Measurements from ENCODE around the gene IL1F10. TPM values are rescaled to one million over a fixed set of nuclear protein-coding genes. Genes with fewer than 3 reads are reported as not detected.

Gene IL1F10
- polyA plus RNA-seq, 6 donors from 2014 or later, result not detected

Other genes starting within 250 kb of the IL1F10 start
- under 1 TPM in 2 of 6 donors, not detected in 4; 0.35 to 0.37 TPM for gene IL1B, start 231.2 kb upstream of the IL1F10 start, polyA plus RNA-seq (ENCODE audit: low read depth in 6 of 6)
- not detected for gene IL37, start 156.8 kb upstream of the IL1F10 start, polyA plus RNA-seq (ENCODE audit: low read depth in 6 of 6)
- gene IL36G, start 90.0 kb upstream of the IL1F10 start, polyA plus RNA-seq (ENCODE audit: low read depth in 6 of 6), result not detected
- not detected for gene IL36A, start 62.5 kb upstream of the IL1F10 start, polyA plus RNA-seq (ENCODE audit: low read depth in 6 of 6)
- not detected for gene IL36B, start 15.1 kb upstream of the IL1F10 start, polyA plus RNA-seq (ENCODE audit: low read depth in 6 of 6)
- not detected for gene IL36RN, start 8.8 kb upstream of the IL1F10 start, polyA plus RNA-seq (ENCODE audit: low read depth in 6 of 6)
- under 1 TPM in 2 of 6 donors, not detected in 4; 0.14 to 0.29 TPM for gene IL1RN, start 59.6 kb downstream of the IL1F10 start, polyA plus RNA-seq (ENCODE audit: low read depth in 6 of 6)
- 10 to 100 TPM; 16.2 to 47.5 (median 29.1) TPM for gene PSD4, start 106.0 kb downstream of the IL1F10 start, polyA plus RNA-seq (ENCODE audit: low read depth in 6 of 6)
- under 1 TPM in 4 of 6 donors, not detected in 2; 0.11 to 0.49 (median 0.38) TPM for gene PAX8, start 211.0 kb downstream of the IL1F10 start, polyA plus RNA-seq (ENCODE audit: low read depth in 6 of 6)